ENCODE results near the gene PHEX.

The PHEX gene

DNA sequence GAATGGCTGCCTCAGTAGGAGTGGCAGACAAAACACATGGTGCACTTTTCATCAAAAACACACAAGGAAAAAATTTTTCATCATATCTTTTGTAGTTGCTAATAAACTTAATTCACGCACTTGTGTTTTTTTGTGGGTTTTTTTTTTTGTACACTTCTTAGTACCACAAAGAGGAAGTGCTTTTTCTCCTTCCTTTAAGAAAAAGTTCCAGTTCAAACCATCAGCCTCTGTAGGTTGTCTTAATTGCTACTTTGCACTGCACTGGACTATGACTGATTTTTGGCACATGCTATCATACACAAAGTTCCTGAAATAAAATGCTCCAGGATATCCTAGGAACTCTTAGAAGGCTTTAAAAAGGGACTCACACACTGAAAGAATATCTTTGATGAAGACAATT lies at the start of gene PHEX:
Gene PHEX, plus strand, starts transcription at position 242 of the 400 bp plus-strand sequence. CDS start 681 bp downstream, outside the sequence.
- no peak for DNase-seq

DNA sequence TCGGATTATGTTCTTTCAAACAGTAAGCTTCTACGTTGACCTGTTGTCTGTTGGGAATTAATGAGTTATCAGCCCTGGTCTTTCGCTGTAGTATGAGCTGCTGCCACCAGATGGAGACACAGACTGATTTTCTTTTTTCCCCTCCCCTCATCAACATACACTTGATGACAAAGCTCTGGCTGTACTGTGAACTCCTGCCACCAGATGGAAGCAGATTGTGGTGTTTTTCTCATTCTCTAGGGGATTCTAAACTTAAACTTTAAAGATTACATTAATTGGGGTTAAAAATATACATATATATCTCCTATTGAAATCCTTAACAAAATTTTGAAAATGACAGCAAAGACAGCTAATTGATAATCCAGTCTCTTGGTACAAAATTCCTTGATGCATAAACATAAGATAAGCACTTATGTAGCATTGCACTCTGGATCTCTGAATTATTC lies 46.8 kb upstream of the PHEX start:
- DNase-seq = peak; percentile 34

DNA sequence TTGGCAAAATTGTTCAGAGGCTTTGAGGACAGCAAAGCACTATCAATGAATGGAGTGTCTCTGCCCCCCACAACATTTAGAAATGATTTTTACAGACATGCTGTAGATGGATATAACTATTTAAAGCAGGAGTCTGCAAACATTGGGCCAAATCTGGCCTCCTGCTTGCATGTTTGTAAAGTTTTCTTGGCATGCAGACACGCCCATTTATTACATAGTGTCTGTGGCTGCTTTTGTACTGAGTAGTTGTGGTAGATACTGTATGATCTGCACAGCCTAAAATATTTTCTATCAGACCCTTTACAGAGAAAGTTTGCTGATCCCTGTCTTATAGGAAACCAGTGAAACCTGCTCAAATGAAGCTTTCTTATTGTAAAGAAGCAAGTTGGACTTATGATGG lies 45.5 kb upstream of the PHEX start:
- no peak for DNase-seq

DNA sequence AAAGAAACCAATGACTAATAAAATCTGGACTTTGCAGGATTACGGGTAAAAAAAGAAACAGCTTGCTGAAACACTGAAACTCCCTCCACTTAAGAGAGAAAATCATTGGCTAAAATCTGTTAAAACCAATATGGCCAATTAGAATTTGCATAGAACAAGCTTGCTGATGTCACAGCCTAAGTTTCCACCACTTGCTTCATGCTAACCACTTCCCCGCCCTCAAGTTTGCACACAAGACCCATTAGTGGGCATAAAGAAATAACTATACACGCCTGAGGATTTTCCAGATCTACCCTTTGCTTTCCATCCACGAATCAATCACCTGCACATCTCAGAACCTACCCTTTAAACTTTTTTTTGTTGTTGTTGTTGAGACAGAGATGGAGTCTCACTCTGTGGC lies 42.7 kb upstream of the PHEX start:
- DNase-seq = no peak

DNA sequence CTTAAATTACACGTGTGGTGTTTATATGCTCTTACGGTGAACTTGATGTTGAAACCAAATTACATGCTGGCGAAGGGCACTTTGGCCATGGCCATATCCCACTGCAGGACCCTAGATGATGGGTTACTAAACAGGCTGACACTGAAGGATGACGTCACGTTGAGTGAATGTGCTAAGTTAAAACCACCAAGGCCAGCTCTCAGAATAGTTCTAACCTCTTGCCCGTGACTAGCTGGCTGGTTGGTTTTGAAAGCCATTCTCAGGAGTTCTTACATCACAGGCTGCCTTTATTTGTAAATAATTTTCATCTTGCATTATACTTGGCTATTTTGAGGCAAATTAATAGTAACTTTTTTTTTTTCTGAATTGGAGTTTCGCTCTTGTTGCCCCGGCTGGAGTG lies 41.3 kb upstream of the PHEX start:
- DNase-seq = no peak

DNA sequence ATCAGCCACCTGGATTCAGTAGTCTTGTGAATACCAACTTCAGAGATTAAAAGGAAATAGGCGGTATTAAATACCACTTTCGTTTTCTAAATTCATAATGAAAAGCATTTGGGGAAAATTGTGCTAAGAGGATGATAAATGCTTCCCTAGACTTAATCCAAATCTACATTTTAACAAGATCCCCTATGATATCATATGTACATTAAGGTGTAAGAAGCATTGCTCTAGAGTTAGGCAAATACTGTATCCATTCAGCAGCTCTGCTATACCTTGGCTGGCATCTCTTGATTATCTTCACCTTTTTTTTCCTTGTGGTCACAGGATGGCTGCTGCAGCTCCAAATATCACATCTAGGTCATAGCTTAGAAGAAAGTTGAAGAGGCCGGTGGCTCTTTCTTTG lies 40.6 kb upstream of the PHEX start:
- no peak for DNase-seq

DNA sequence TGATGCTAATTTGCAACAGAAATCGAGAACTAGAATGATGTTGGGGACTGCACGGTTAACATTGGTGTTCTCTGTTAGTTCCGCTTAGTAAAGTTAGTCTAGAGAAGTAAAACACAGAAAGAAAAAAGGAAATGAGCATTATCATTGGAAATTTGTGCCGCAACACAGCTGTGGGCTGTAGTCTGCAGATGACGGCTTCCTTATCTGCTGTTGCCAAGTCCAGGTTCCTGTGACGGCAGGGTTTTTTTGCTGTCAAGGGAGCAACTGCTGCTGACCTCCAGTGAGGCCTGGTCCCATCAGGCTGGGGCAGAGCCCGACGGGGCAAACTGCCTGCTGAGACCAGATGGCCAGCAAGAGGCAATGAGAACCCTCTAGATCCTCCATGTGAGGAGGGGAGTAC lies 38.9 kb upstream of the PHEX start:
- no peak for DNase-seq

DNA sequence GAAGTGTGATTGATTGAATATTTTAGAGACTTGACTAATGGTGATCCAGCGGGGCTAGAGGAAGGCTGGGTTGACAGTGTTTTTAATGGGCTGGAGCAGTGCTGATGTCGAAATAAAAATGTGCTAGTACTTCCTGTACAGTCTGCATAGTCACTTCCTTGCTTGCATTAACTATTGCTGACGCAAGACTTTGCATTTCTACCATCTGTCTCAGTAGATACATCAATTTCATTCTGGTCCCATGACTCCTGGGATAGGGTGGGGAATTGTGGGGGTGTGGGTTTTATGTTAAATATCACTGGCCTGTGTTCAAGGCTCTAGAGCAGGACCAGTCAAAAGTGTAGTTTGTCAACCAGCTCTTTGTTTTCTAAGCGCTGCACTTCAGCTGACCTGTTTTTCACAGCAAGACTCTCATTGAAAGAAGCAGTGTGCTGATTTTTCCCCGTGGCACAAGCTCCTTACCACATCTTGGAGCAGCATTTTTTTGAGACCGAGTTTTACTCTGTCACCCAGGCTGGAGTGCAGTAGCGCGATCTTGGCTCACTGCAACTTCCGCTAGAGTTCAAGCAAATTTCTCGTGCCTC lies 35.2 kb upstream of the PHEX start:
- DNase-seq = no peak

DNA sequence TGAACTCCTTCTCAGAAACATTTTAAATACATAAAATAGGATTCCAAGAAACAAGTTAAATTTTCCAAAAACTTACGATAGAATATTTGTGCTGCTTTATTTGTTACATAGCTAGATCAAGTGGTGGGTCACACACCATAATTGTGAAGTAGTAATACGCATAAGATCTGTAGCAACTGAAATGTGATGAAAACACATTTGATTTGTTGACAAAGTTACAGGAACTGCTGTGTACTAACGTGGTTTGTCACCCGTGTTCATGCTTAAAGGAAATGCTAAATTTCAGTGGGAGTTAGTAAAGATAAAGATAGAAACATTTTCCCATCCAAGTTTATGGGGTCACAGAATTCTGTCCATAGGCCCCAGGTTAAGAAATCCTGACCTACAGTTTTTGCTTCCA lies 34.1 kb upstream of the PHEX start:
- DNase-seq = no peak

DNA sequence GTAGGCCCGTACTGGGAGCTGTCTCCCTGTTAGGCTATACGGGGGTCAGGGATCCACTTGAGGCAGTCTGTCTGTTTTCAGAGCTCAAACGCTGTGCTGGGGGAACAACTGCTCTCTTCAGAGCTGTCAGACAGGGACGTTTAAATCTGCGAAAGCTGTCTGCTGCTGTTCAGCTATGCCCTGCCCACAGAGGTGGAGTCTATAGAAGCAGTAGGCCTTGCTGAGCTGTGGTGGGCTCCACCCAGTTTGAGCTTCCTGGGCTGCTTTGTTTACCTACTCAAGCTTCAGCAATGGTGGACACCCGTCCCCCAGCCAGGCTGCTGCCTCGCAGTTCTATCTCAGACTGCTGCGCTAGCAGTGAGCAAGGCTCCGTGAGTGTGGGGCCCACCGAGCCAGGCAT lies 27.3 kb upstream of the PHEX start:
- no peak for DNase-seq

DNA sequence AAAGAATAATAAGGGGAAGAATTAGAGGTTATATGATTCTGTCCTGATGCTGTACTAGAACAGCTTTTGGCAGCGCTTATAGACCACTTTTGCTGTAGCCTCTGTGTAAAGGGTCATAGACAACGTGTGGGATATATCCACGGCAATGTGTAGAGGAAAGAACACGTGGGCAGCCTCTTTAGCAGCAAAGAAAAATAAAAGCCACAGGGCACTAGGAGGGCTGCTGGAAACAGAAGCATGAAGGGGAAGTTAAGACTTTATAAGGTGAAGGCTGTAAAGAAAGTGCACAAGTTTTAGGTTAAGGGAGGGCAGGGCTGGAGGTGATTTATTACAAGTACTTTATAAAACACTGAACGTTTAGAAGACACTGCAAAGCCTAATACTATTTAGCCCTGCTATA lies 20.1 kb upstream of the PHEX start:
- DNase-seq = no peak

DNA sequence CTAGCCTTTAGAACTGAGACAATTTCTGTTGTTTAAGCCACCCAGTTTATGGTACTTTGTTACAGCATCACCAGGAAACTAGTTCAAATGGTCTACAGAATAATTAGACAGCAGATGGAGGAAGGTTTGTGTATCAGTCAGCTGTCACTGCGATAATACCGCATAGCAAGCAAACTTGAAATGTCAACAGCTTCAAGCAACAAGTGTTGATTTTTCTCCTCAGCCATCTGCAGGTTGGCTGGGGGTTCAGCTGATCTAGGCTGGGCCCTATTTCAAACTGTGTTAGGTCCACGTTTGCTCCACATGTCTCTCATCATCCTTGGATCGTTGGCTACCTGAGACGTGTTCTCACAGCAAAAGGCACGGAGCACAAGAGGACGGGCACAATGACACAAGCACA lies 19.2 kb upstream of the PHEX start:
- DNase-seq = no peak

DNA sequence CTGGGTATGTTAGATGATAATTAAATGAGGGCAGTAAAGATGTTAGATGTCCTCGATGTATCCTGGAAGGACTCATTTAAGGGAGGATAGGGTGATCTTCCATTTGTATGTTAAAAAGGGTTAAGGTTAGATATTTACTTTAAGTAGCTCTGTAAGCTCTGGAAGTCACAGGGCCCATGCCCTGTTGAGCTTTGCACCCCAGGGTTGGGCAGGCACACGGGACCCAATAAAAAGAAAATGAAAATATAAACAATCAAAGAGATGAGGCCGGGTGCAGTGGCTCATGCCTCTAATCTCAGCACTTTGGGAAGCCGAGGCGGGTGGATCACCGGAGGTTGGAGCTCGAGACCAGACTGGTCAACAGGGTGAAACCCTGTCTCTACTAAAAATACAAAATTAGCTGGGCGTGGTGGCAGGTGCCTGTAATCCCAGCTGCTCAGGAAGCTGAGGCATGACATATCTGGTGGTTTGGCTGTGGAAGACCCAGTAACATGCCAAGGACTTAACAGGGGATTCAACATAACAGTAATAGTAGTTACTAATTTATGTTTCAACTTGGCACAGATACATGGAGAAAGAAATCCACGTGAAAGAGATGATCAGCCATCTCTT lies 16.9 kb upstream of the PHEX start:
- DNase-seq = no peak

DNA sequence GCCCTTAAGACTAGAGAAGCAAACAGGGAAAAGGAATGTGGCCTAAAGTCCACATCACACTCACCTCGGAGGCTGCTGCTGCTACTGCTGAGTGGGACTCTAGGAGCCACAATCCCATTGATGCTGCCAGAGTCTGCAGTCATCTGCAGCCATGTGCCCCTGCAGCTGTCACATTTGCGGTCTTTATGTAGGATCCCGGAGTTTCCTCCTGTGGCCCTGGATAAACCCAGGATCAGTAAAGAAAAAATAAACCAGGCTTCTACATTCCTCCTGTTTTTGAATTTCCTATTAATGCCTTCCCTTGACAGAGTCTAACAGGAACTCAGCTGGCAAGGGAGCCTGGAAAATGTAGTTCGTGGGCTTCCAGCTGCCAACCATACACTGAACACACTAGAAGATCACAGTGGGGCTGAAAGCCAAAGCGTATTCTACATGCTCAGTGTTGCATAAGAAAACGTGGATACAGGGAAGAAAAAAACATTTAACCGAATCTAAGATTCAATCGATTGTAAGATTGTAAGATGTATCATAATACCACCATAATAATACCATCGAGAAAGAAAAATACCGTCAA lies 10.3 kb upstream of the PHEX start:
- DNase-seq = no peak

DNA sequence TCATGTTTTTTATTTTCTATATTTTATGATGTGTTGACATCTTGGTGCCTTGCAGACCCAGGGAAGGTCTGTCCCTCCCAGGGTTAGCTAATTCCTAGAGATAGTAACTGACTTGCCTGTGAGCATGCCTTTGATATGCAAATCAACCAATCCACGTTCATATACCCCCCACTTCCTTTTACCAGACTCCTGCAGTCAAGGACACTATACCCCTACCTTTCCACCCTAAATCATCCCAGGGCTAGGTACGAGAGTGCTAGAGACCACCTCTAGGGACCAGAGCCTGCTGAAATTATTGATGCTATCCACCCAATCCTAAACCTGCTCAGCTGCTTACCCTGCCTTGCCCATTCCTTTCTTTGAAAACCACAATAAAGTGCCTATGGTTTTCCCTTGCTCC lies 7.5 kb upstream of the PHEX start:
- no peak for DNase-seq

DNA sequence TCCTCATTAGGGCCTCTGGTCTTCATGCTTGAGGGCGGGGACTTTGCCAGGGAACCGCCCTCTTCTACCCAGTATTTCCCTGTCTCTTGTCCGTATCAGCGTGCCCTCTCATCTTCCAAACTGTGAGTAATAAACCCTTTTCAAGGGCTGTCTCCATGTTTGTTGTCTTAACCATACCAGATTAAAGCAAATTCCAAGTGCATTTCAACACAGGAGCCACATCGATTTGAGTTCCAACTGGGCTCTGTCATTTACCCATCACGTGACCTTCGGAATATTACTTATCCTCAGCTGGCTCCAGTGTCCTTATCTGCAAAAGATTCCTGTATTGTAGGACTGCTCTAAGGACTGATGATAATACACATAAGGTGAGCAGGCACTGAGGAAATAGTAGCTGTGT lies 6.4 kb upstream of the PHEX start:
- no peak for DNase-seq

DNA sequence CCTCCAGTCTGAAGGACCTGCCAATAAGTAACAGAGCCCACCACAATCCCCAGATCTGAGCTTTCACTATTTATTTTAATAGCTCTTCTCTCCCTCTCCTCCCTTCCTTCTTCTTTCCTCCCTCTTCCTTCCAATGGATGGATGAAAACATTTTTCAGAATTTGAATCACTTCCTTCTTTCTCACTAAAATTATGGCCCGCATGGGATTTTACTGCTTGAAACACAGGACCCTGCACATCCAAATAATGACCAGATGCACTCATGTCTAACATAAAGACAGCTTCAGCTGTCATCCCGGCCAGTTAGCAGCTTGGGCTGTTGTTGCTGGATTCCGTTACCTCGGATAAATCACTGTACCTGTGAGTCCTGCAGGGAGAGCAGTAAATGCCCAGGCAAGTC lies 5.4 kb upstream of the PHEX start:
- DNase-seq = no peak

DNA sequence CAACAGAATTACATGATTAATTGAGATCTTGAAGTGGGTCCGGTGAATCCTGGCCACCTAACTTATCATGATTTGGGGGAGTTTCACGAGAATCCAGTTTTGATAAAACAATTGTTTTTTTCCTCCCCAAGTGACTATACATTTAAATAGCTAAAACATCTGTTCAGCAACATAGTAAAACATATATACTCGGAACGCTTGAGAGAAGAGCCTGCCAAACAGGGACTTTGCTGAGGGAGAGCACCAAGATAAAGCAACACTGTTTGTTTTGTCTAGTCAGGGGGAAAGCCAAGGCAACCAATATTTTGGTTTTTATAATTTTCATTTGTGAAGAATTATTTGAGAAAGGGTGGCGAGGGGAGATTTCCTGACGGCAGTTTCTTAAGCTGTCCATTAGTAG lies 381 bp downstream of the PHEX start:
- no peak for DNase-seq

DNA sequence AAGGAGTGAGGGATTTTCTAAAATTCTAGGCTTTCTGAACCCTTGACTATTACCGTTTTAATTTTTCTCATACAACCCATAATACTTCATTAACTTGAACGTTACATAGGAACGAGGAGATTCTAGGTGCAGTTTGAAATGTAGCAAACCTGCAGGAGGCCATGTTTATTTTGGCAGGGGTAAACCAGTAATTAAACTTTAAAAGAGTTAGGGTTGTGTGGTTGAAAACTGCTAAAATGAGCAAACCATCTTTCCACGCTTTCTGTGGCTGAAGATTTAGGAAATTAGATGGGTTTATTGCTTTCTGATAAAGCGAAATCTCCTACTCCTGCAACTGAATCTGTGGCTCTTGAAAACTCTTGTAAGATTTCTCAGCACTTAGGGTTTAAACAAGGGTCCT lies 1.7 kb downstream of the PHEX start:
- no peak for DNase-seq

DNA sequence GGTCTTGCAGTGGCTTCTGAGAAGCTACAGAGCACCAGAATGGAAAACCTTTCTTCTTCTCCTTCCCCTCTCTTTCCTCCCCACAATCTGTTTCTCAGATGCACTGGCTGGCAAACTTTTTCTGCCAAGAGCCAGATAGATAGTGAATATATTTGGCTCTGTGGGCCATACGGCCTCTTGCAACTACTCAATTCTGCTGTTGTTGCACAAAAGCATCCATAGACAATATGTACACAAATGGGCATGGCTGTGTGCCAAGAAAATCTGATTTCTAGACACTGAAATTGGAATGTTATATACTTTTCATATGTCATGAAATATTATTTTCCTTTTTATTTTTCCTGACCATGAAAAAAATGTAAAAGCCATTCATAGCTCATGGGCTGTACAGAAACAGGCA lies 3.1 kb downstream of the PHEX start:
- no peak for DNase-seq

DNA sequence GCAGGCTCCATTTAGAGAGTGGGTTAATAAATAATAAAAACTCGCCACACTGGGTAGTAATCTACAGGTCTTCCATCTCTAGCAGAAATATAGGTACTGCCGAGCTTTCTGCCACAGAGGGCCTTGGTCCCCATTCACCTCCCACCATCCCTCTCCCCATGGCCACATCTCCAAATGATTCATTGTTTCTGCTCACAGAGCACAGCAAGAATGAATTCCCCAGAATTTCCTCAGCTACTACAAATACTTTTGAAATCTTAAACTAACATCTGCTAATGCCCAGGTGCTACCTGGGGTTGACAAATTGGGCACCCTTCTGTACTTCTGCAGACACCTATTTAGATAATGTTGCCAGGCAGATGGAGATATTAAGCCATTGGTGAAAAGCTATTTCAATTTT lies 5.1 kb downstream of the PHEX start:
- no peak for DNase-seq

DNA sequence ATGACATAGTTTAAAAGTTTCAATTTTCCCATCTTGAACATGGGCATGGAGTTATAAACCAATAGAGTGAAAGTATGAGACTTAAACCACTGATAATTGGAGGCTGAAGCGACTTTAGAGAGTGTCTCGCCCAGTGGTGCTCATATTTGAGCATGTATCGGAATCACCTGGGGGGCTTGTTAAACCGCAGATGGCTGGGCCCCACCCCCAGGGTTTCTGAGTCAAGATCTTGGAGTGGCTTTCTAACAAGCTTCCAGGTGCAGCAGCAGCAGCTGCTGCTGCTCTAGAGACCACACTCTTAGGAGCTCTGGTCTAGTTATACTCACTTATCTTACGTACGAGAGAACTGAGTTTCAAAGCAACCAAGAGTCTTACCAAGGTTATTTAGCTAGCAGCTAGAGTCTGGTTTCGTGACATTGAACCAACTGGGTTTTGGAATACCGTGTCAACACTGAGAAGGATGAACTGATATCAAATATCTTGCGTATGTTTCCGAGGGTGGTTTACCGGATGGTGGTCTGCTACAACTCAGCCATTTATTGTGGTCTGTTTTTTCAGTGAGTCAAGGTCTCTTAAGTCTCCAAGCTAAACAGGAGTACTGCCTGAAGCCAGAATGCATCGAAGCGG lies 5.9 kb downstream of the PHEX start:
- DNase-seq = no peak

DNA sequence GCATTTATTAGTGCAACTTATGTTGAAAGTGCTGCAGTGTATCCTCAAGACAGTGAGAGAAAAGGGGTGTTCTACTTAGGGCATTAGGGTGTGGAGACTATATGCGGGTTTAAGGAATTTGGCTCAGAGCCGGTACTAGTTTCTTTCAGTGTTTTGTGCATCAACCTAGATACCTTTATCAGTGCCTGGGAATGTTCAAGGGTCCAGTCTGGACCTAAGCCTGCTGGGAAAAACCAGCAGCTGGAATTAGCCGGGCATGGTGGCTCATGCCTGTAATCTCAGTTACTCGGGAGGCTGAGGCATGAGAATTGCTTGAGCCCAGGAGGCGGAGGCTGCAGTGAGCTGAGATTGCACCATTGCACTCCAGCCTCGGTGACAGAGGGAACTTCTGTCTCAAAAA lies 7.4 kb downstream of the PHEX start:
- DNase-seq = no peak

DNA sequence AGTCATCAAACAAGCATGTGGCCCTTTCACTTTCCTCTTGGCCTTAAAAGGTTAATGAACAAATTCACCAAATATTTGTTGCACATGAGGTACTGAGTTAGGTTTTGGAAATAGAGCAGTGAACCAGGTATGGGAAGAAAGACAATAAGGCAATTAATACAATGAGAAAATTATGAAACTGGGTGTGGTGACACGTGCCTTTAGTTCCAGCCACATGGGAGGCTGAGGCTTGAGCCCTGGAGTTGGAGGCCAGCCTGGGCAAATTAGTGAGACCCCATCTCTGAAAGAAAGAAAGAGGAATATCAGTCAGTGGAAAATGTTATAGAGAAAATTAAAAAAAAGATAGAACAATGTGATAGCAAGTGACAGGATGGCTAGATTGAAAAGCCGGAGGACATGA lies 8.1 kb downstream of the PHEX start:
- no peak for DNase-seq
